GM23338 (cell line): ENCODE results near the gene OGFRL1. TPM values are rescaled to one million over a fixed set of nuclear protein-coding genes. Genes with fewer than 3 reads are reported as not detected.

ENCODE experiments used
- ATAC-seq: fragments of 200-7000 bp; cut with Tn5 transposase; 3 replicates; pipeline ENCODE4 v1.9.1; 2020
- DNase-seq: peaks from one replicate; pipeline ENCODE4 v3.0.0-alpha.2; 2015; ENCODE audit warnings: low spot score
- H2AFZ ChIP-seq: fragments of 200-600 bp; sonication (generic); 2 replicates; pipeline ENCODE4 v1.8.0; 2016; ENCODE audit warnings: antibody characterized with exemption, mild to moderate bottlenecking, moderate library complexity
- H3F3A ChIP-seq: fragments of 200-600 bp; sonication (generic); replicated peaks from 2 replicates; pipeline ENCODE4 v1.8.0; 2017; ENCODE audit warnings: antibody characterized with exemption, mixed run types, low read depth
- H3K27ac ChIP-seq: fragments of 200-600 bp; sonication (generic); 2 replicates; pipeline ENCODE4 v1.6.1; 2016; ENCODE audit warnings: low read depth
- H3K27me3 ChIP-seq: fragments of 200-600 bp; sonication (generic); 2 replicates; pipeline ENCODE4 v1.8.0; 2016; ENCODE audit warnings: mild to moderate bottlenecking, mixed run types, moderate library complexity; ENCODE audit not compliant: insufficient read depth
- H3K36me3 ChIP-seq: fragments of 200-600 bp; sonication (generic); 2 replicates; pipeline ENCODE4 v1.8.0; 2016; ENCODE audit warnings: mild to moderate bottlenecking; ENCODE audit not compliant: insufficient read depth
- H3K4me1 ChIP-seq: fragments of 200-600 bp; sonication (generic); 2 replicates; pipeline ENCODE4 v1.8.0; 2016; ENCODE audit warnings: mild to moderate bottlenecking, moderate library complexity; ENCODE audit not compliant: insufficient read depth
- H3K4me2 ChIP-seq: fragments of 200-600 bp; sonication (generic); 2 replicates; pipeline ENCODE4 v1.7.1; 2017; ENCODE audit warnings: mixed run types
- H3K4me3 ChIP-seq: fragments of 200-600 bp; sonication (generic); 2 replicates; pipeline ENCODE4 v1.6.1; 2016; ENCODE audit warnings: mixed run types
- H3K79me2 ChIP-seq: fragments of 200-600 bp; sonication (generic); replicated peaks from 2 replicates; pipeline ENCODE4 v1.8.0; 2017; ENCODE audit warnings: mild to moderate bottlenecking; ENCODE audit not compliant: insufficient read depth
- H3K9me2 ChIP-seq: fragments of 200-600 bp; sonication (generic); 2 replicates; pipeline ENCODE4 v1.8.0; 2017; ENCODE audit not compliant: insufficient read depth
- H4K20me1 ChIP-seq: fragments of 200-600 bp; sonication (generic); replicated peaks from 2 replicates; pipeline ENCODE4 v1.8.0; 2017; ENCODE audit warnings: mild to moderate bottlenecking; ENCODE audit not compliant: insufficient read depth
- H3K27ac Mint-ChIP-seq: 2 replicates; pipeline ENCODE4 v1.8.0; 2020; ENCODE audit warnings: inconsistent platforms, mild to moderate bottlenecking, moderate library complexity, mixed read lengths
- H3K27me3 Mint-ChIP-seq: 3 replicates; pipeline ENCODE4 v1.8.0; 2022; ENCODE audit warnings: low read depth, mild to moderate bottlenecking, moderate library complexity, mixed read lengths, inconsistent platforms; ENCODE audit not compliant: insufficient read depth, poor library complexity
- H3K36me3 Mint-ChIP-seq: 3 replicates; pipeline ENCODE4 v1.8.0; 2021; ENCODE audit warnings: low read depth, mild to moderate bottlenecking, inconsistent platforms, moderate library complexity, mixed read lengths
- H3K4me1 Mint-ChIP-seq: 3 replicates; pipeline ENCODE4 v1.8.0; 2020; ENCODE audit warnings: mild to moderate bottlenecking, inconsistent platforms, mixed read lengths
- H3K4me3 Mint-ChIP-seq: 3 replicates; pipeline ENCODE4 v1.8.0; 2021; ENCODE audit warnings: moderate library complexity, mild to moderate bottlenecking, inconsistent platforms, mixed read lengths
- H3K9me3 Mint-ChIP-seq: 3 replicates; pipeline ENCODE4 v1.8.0; 2020; ENCODE audit warnings: moderate library complexity, mild to moderate bottlenecking, inconsistent platforms, mixed read lengths
- CTCF ChIP-seq, 2 experiments: fragments of 200-600 bp in 1 of 2; sonication (generic) in 1 of 2; conservative IDR thresholded peaks; 2 replicates each; pipeline versions ENCODE4 v1.5.1 to v1.6.1; 2016 to 2017; ENCODE audit warnings: antibody characterized with exemption in 2 of 2, low read depth in 2 of 2, mild to moderate bottlenecking in 2 of 2, moderate library complexity in 1 of 2
- NANOG ChIP-seq: IDR thresholded peaks from 2 replicates; pipeline ENCODE4 v1.6.1; 2016; ENCODE audit warnings: antibody characterized with exemption, borderline replicate concordance
- REST ChIP-seq: IDR thresholded peaks from one replicate; pipeline ENCODE4 v1.6.1; 2018; ENCODE audit warnings: antibody characterized with exemption; ENCODE audit not compliant: unreplicated experiment
- ZNF331 ChIP-seq: fragments of 250-450 bp; sonication (Bioruptor Pico); IDR thresholded peaks from 2 replicates; pipeline ENCODE4 v1.5.0; 2020; ENCODE audit warnings: low read depth, mild to moderate bottlenecking, moderate library complexity
- ZNF462 ChIP-seq: fragments of 250-450 bp; sonication (Bioruptor Pico); IDR thresholded peaks from 2 replicates; pipeline ENCODE4 v1.5.0; 2020; ENCODE audit warnings: mild to moderate bottlenecking, moderate library complexity
- long read RNA-seq: library from polyadenylated mRNA; unstranded; transcript quantifications from one replicate; pipeline ENCODE4 v2.0.0, GENCODE V29; 2020; ENCODE audit not compliant: unreplicated experiment
- polyA plus RNA-seq: library from polyadenylated mRNA; unstranded; fragments of >200 nt; fragmentation: Nextera tagmentation; extraction: Ambion mirVana; gene quantifications from 2 replicates; pipeline ENCODE4 v1.2.1, GENCODE V29; 2016
- total RNA-seq: library from RNA; depleted of rRNA; stranded (reverse); fragments of >200 nt; shearing (Covaris generic); gene quantifications from 2 replicates; pipeline ENCODE4 v1.2.3, GENCODE V29; 2014; rRNA removed
- TF ChIP-seq, protein P1 (sequence below): IDR thresholded peaks from 2 replicates; pipeline ENCODE4 v1.6.1; 2016; ENCODE audit warnings: antibody characterized with exemption

OGFRL1 gene
- total RNA-seq = 10.0 and 12.0 TPM in 2 replicates
- polyA plus RNA-seq = 3.8 and 4.2 TPM in 2 replicates
- long read RNA-seq, partial matches to known transcripts = 0 of 2 reads
- long read RNA-seq, other reads (novel, unspliced or antisense) = 2 of 2 reads

GRCh38 chr6:71288228-71289038 is at the start of gene OGFRL1:
TSS of gene OGFRL1 (plus strand) at chr6:71288811. CDS start at chr6:71288937, 126 bp downstream.
- Histone ChIP-seq H3K27me3 (peaks cover 3% of the 10 kb centered on the region; the same call in 1 of the 2 replicates), H3K27ac (no peak within 1 kb of the TSS), H2AFZ (peak within 1 kb of the TSS; percentile 98), H3K9me2 (peaks cover 4% of the 10 kb centered on the region; the same call in 1 of the 2 replicates), H3K4me2 (peak within 1 kb of the TSS; percentile 83), H3K79me2 (peaks cover 23% of the 10 kb centered on the region), H3K4me1 (peaks cover 13% of the 10 kb centered on the region), H3F3A (peaks cover 6% of the 10 kb centered on the region; the same call in 1 of the 2 replicates), H3K36me3 (0 out of 2 replicates have a peak, but pooled peaks cover 3% of the 10 kb centered on the region), H3K4me3 (peak within 1 kb of the TSS; percentile 77), H4K20me1 (no peaks in the 10 kb centered on the region)
- H3K36me3 Mint-ChIP-seq = peaks cover under 1% of the 10 kb centered on the region; the same call in 2 of the 3 replicates
- no peak within 1 kb of the TSS for H3K27ac Mint-ChIP-seq
- peak within 1 kb of the TSS; percentile 76 for H3K4me3 Mint-ChIP-seq
- no peaks in the 10 kb centered on the region for H3K9me3 Mint-ChIP-seq
- DNase-seq = peak; percentile 72
- ATAC-seq = peak; percentile 93
- no peak; a peak in 1 of 4 replicates for TF ChIP-seq CTCF (conservative IDR thresholded peaks at IDR 0.05; ENCODE audit: low read depth in 2 of 2)
- TF ChIP-seq REST = no peak
- H3K4me1 Mint-ChIP-seq = peaks cover 32% of the 10 kb centered on the region
- peaks cover 9% of the 10 kb centered on the region for H3K27me3 Mint-ChIP-seq

- H3K4me3 Mint-ChIP-seq = no peak overlapping the region
- peak overlapping the region; percentile 45; the same call in 1 of the 2 replicates for H3K27ac Mint-ChIP-seq
- Histone ChIP-seq H2AFZ (no peak overlapping the region), H4K20me1 (no peaks in the 10 kb centered on the region), H3F3A (no peaks in the 10 kb centered on the region), H3K79me2 (no peaks in the 10 kb centered on the region), H3K4me2 (no peak overlapping the region), H3K4me1 (peaks cover 4% of the 10 kb centered on the region; the same call in 1 of the 2 replicates), H3K27me3 (no peaks in the 10 kb centered on the region), H3K27ac (no peak overlapping the region), H3K4me3 (no peak overlapping the region), H3K36me3 (no peaks in the 10 kb centered on the region), H3K9me2 (peaks cover 3% of the 10 kb centered on the region)
- H3K36me3 Mint-ChIP-seq = peaks cover 10% of the 10 kb centered on the region; the same call in 1 of the 3 replicates
- H3K4me1 Mint-ChIP-seq = peaks cover 19% of the 10 kb centered on the region
- no peak for ATAC-seq
- H3K9me3 Mint-ChIP-seq = peaks cover 22% of the 10 kb centered on the region
- DNase-seq = no peak
- peaks cover 3% of the 10 kb centered on the region for H3K27me3 Mint-ChIP-seq
- TF ChIP-seq, protein P1, sequence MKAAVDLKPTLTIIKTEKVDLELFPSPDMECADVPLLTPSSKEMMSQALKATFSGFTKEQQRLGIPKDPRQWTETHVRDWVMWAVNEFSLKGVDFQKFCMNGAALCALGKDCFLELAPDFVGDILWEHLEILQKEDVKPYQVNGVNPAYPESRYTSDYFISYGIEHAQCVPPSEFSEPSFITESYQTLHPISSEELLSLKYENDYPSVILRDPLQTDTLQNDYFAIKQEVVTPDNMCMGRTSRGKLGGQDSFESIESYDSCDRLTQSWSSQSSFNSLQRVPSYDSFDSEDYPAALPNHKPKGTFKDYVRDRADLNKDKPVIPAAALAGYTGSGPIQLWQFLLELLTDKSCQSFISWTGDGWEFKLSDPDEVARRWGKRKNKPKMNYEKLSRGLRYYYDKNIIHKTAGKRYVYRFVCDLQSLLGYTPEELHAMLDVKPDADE = no peak
- TF ChIP-seq ZNF331 (CRISPR knock-in tag) (no peak), ZNF462 (CRISPR knock-in tag) (no peak), NANOG (no peak)
These were observed 48.9 kb upstream of the OGFRL1 start for GRCh38 chr6:71239694-71240093.
